8988T (cell line): Measurements from ENCODE around the gene MEAK7.
A peak's percentile ranks its signal among the peaks of the same experiment; 100 is the strongest.

Experiments
- DNase-seq: peaks from one replicate; pipeline ENCODE4 v3.0.0; 2011

The MEAK7 gene

GRCh38 chr16:84511831-84512230, 7.4 kb upstream of the MEAK7 start:
- no peak for DNase-seq

- peak; percentile 87 for DNase-seq
These were observed 6.8 kb upstream of the MEAK7 start for GRCh38 chr16:84511180-84511800.

- DNase-seq, result no peak
These were observed 4.8 kb upstream of the MEAK7 start for GRCh38 chr16:84509032-84509950.

- no peak for DNase-seq
These were observed 4.0 kb upstream of the MEAK7 start for GRCh38 chr16:84508502-84508901.

GRCh38 chr16:84507011-84507982, 2.8 kb upstream of the MEAK7 start:
- no peak for DNase-seq

- no peak for DNase-seq
These were observed 1.1 kb upstream of the MEAK7 start for GRCh38 chr16:84505249-84506187.

- DNase-seq, result no peak
These were observed 586 bp downstream of the MEAK7 start for GRCh38 chr16:84503751-84504395.

- no peak for DNase-seq
These were observed 1.9 kb downstream of the MEAK7 start for GRCh38 chr16:84502581-84502980.

GRCh38 chr16:84502075-84502474, 2.4 kb downstream of the MEAK7 start:
- DNase-seq, result no peak

- peak; percentile 83 for DNase-seq
These were observed 3.3 kb downstream of the MEAK7 start for GRCh38 chr16:84501077-84501735.

- no peak for DNase-seq
These were observed 3.9 kb downstream of the MEAK7 start for GRCh38 chr16:84500531-84500930.

- DNase-seq, result no peak
These were observed 4.8 kb downstream of the MEAK7 start for GRCh38 chr16:84499638-84500037.

- no peak for DNase-seq
These were observed 5.4 kb downstream of the MEAK7 start for GRCh38 chr16:84498859-84499620.

- DNase-seq, result no peak
These were observed 6.2 kb downstream of the MEAK7 start for GRCh38 chr16:84498223-84498610.

- no peak for DNase-seq
These were observed 6.8 kb downstream of the MEAK7 start for GRCh38 chr16:84497418-84498222.

GRCh38 chr16:84496991-84497390, 7.5 kb downstream of the MEAK7 start:
- DNase-seq, result no peak

- no peak for DNase-seq
These were observed 9.0 kb downstream of the MEAK7 start for GRCh38 chr16:84495506-84495905.

- no peak for DNase-seq
These were observed 15.3 kb downstream of the MEAK7 start for GRCh38 chr16:84489131-84489530.

- DNase-seq, result no peak
These were observed 17.1 kb downstream of the MEAK7 start for GRCh38 chr16:84487358-84487757.
